HepG2 (cell line): ENCODE results near the gene SSH3. TPM values are rescaled to one million over a fixed set of nuclear protein-coding genes. Genes with fewer than 3 reads are reported as not detected.

ENCODE experiments used
- CREM ChIP-seq, 2 experiments: sonication (generic) in 1 of 2; formaldehyde crosslinking in 1 of 2; IDR thresholded peaks; 2 replicates each; pipeline versions ENCODE4 v1.4.0 to v1.6.1; 2016 to 2020; ENCODE audit warnings: antibody characterized with exemption in 1 of 2, mild to moderate bottlenecking in 1 of 2, missing genetic modification reagents in 1 of 2
- MAZ ChIP-seq, 2 experiments: sonication (generic) in 1 of 2; formaldehyde crosslinking in 1 of 2; IDR thresholded peaks; 2 replicates each; pipeline versions ENCODE4 v1.5.0 to v1.6.1; 2012 to 2020; ENCODE audit warnings: low read depth in 2 of 2, mild to moderate bottlenecking in 2 of 2, borderline replicate concordance in 1 of 2, improper control_type of control experiment in 1 of 2, low read length in 1 of 2, missing genetic modification reagents in 1 of 2, moderate library complexity in 1 of 2
- PTBP1 ChIP-seq: fragments of 200-400 bp; formaldehyde crosslinking; IDR thresholded peaks from 2 replicates; pipeline ENCODE4 v1.6.1; 2018; ENCODE audit warnings: low read length, low read depth; ENCODE audit not compliant: poor library complexity, severe bottlenecking
- RAD21 ChIP-seq: fragments of 450-650 bp; formaldehyde crosslinking; IDR thresholded peaks from 2 replicates; pipeline ENCODE4 v1.5.0; 2020; ENCODE audit warnings: mild to moderate bottlenecking
- SMYD3 ChIP-seq: sonication (generic); formaldehyde crosslinking; IDR thresholded peaks from 2 replicates; pipeline ENCODE4 v1.8.1; 2023; ENCODE audit warnings: mild to moderate bottlenecking, missing genetic modification reagents
- TAF15 ChIP-seq: fragments of 200-400 bp; formaldehyde crosslinking; IDR thresholded peaks from one replicate; pipeline ENCODE4 v1.6.1; 2018; ENCODE audit warnings: mild to moderate bottlenecking, low read depth, low read length; ENCODE audit not compliant: poor library complexity, severe bottlenecking
- ZC3H4 ChIP-seq: sonication (generic); formaldehyde crosslinking; IDR thresholded peaks from 2 replicates; pipeline ENCODE4 v1.4.0; 2020; ENCODE audit warnings: missing genetic modification reagents, borderline replicate concordance
- ZNF530 ChIP-seq: sonication (generic); formaldehyde crosslinking; IDR thresholded peaks from 2 replicates; pipeline ENCODE4 v1.5.0; 2020; ENCODE audit warnings: low read depth, mild to moderate bottlenecking, missing genetic modification reagents
- ZNF850 ChIP-seq: sonication (generic); formaldehyde crosslinking; conservative IDR thresholded peaks from 2 replicates; pipeline ENCODE4 v1.9.0; 2021; ENCODE audit warnings: mild to moderate bottlenecking, missing genetic modification reagents
- ZSCAN12 ChIP-seq: sonication (generic); formaldehyde crosslinking; IDR thresholded peaks from 2 replicates; pipeline ENCODE4 v1.9.0; 2021; ENCODE audit warnings: mild to moderate bottlenecking, missing genetic modification reagents
- polyA plus RNA-seq, 8 experiments: library from polyadenylated mRNA; depleted of rRNA in 3 of 8; stranded (reverse) in 7 of 8; unstranded in 1 of 8; fragments of >200 nt; fragmentation: Illumina TruSeq in 4 of 8; extraction: Trizol in 4 of 8; gene quantifications; 2 replicates each; pipeline versions ENCODE4 v1.2.1 to v1.2.3, GENCODE V29; 2011 to 2016; ENCODE audit warnings: low read depth in 4 of 8, missing spikeins in 1 of 8, mixed read lengths in 1 of 8; ENCODE audit not compliant: insufficient read depth in 1 of 8
- total RNA-seq, 5 experiments: library from RNA; depleted of rRNA; stranded (reverse); fragments of >200 nt; fragmentation: Illumina TruSeq; extraction: Trizol; gene quantifications; 2 replicates each; pipeline ENCODE4 v1.2.3, GENCODE V29; 2016; ENCODE audit warnings: low read depth in 1 of 5
- TF ChIP-seq, protein P1 (sequence below): sonication (generic); formaldehyde crosslinking; IDR thresholded peaks from 2 replicates; pipeline ENCODE4; 2020; ENCODE audit warnings: missing genetic modification reagents, mild to moderate bottlenecking, borderline replicate concordance

The SSH3 gene
- total and polyA plus RNA-seq, 2 of the 13 experiments (the other 11 are each of a cell fraction or from before 2014, with no cell fraction given) = 12.4 to 18.8 TPM

DNA sequence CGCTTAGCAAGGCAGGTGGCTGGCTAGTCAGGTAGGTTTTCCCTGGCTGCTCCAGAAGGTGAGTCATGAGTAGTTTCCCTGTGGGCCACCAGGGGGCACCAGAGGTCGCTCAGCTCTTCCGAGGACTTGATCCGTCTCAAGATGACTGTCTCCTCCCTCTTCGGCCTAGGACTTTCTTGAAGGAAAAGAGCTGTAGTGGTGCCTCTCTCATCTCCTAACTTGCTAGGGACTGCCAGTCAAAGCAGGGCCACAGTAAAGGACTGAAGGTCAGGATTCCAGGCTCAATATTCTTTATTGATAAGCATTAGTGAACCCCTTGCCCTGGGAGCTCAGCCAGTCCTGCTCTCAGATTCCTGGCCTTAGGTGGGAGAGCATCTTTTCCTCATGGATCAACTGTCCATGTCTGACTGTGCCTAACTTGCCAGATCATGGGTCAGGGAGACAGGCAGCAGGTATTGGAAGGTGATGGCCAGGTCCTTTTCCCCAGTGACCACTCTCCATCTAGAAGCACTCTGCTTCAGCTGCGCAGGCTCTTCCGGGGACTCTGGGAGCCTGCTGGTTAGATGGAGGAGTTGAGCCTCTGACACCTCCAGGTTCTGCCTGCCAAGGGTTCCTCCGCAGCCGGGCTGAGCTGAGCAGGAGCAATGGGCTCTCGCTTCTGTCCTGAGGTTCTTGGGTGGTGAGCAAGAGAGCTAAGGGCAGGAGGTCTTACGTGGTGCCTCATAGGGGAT, 48.1 kb downstream of the SSH3 start (continued):
- TF ChIP-seq, protein P1, sequence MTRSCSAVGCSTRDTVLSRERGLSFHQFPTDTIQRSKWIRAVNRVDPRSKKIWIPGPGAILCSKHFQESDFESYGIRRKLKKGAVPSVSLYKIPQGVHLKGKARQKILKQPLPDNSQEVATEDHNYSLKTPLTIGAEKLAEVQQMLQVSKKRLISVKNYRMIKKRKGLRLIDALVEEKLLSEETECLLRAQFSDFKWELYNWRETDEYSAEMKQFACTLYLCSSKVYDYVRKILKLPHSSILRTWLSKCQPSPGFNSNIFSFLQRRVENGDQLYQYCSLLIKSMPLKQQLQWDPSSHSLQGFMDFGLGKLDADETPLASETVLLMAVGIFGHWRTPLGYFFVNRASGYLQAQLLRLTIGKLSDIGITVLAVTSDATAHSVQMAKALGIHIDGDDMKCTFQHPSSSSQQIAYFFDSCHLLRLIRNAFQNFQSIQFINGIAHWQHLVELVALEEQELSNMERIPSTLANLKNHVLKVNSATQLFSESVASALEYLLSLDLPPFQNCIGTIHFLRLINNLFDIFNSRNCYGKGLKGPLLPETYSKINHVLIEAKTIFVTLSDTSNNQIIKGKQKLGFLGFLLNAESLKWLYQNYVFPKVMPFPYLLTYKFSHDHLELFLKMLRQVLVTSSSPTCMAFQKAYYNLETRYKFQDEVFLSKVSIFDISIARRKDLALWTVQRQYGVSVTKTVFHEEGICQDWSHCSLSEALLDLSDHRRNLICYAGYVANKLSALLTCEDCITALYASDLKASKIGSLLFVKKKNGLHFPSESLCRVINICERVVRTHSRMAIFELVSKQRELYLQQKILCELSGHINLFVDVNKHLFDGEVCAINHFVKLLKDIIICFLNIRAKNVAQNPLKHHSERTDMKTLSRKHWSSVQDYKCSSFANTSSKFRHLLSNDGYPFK (CRISPR knock-in tag) = no peak
- TF ChIP-seq ZNF530 (CRISPR knock-in tag) = no peak
- no peak for TF ChIP-seq SMYD3
- TF ChIP-seq TAF15 = no peak
- no peak for TF ChIP-seq PTBP1
- TF ChIP-seq ZSCAN12 = no peak
- no peak for TF ChIP-seq MAZ (IDR thresholded peaks at IDR 0.05; ENCODE audit: borderline replicate concordance, low read depth, low read length)
- TF ChIP-seq MAZ (CRISPR knock-in tag; IDR thresholded peaks at IDR 0.05; ENCODE audit: low read depth) = no peak
- no peak for TF ChIP-seq ZNF850 (CRISPR knock-in tag)
- TF ChIP-seq CREM (IDR thresholded peaks at IDR 0.05) = no peak
- no peak for TF ChIP-seq CREM (CRISPR knock-in tag; IDR thresholded peaks at IDR 0.05)
- no peak for TF ChIP-seq ZC3H4 (CRISPR knock-in tag)
- TF ChIP-seq RAD21 = peak; percentile 36; the same call in 1 of the 2 replicates
